Sigmoid colon (tissue), 4 donors: Measurements from ENCODE around the gene CYP3A7.

Experiments
- CTCF ChIP-seq, 4 experiments: fragments of 450-650 bp in 3 of 4; fragments of 200-600 bp in 1 of 4; IDR thresholded peaks; one replicate each; pipeline ENCODE4 v1.5.1; 2016 to 2019; ENCODE audit warnings: antibody characterized with exemption in 4 of 4, mild to moderate bottlenecking in 3 of 4, moderate library complexity in 2 of 4
- EP300 ChIP-seq, 4 donors: sonication (generic); formaldehyde crosslinking; IDR thresholded peaks; one replicate each; pipeline ENCODE4 v1.6.1; 2017; ENCODE audit warnings: antibody characterized with exemption in 4 of 4
- POLR2A ChIP-seq, 2 donors: fragments of 450-650 bp; IDR thresholded peaks; one replicate each; pipeline ENCODE4 v1.6.1; 2016; ENCODE audit warnings: antibody characterized with exemption in 2 of 2, mild to moderate bottlenecking in 2 of 2, moderate library complexity in 2 of 2
- POLR2AphosphoS5 ChIP-seq, 4 donors: sonication (generic); formaldehyde crosslinking; IDR thresholded peaks; one replicate each; pipeline ENCODE4 v1.6.1; 2017; ENCODE audit warnings: antibody characterized with exemption in 4 of 4

- TF ChIP-seq CTCF (IDR thresholded peaks at IDR 0.05) (no peak), POLR2A (IDR thresholded peaks at IDR 0.05) (no peak), EP300 (IDR thresholded peaks at IDR 0.05) (no peak), POLR2AphosphoS5 (IDR thresholded peaks at IDR 0.05) (no peak)
These were observed 45.0 kb upstream of the CYP3A7 start for GRCh38 chr7:99779949-99780348.
